ENCODE results near the gene CNOT11.

CNOT11 gene

GRCh38 chr2:101264360-101264939 is 11.8 kb downstream of the CNOT11 start:
- Histone ChIP-seq H3K27me3 (ENCODE audit: control insufficient read depth, insufficient read depth, low read length) (no peaks in the 10 kb centered on the region), H3K79me2 (no peaks in the 10 kb centered on the region), H3K9ac (no peak overlapping the region), H3K4me1 (no peaks in the 10 kb centered on the region), H3K4me2 (ENCODE audit: low read length) (no peak overlapping the region), H2AFZ (no peak overlapping the region), H3K9me3 (ENCODE audit: control insufficient read depth, low read length) (no peaks in the 10 kb centered on the region), H3K36me3 (ENCODE audit: control insufficient read depth, insufficient read depth, low read length) (no peaks in the 10 kb centered on the region), H3K27ac (no peak overlapping the region), H3K4me3 (ENCODE audit: low read depth, low read length) (no peak overlapping the region)
- TF ChIP-seq CTCF (IDR thresholded peaks at IDR 0.05): no peak

- no peak overlapping the region for H3K9ac ChIP-seq
- no peaks in the 10 kb centered on the region for H3K4me1 ChIP-seq
- H2AFZ ChIP-seq: no peak overlapping the region
- TF ChIP-seq CTCF (IDR thresholded peaks at IDR 0.05): no peak
- no peak overlapping the region for H3K4me3 ChIP-seq (ENCODE audit: low read depth, low read length)
- no peak overlapping the region for H3K27ac ChIP-seq
- H3K27me3 ChIP-seq (ENCODE audit: control insufficient read depth, insufficient read depth, low read length): no peaks in the 10 kb centered on the region
- H3K9me3 ChIP-seq (ENCODE audit: control insufficient read depth, low read length): no peaks in the 10 kb centered on the region
- H3K36me3 ChIP-seq (ENCODE audit: control insufficient read depth, insufficient read depth, low read length): no peaks in the 10 kb centered on the region
- no peaks in the 10 kb centered on the region for H3K79me2 ChIP-seq
- no peak overlapping the region for H3K4me2 ChIP-seq (ENCODE audit: low read length)
These were observed 13.3 kb downstream of the CNOT11 start for GRCh38 chr2:101265893-101266499.

GRCh38 chr2:101267671-101268656 is 15.3 kb downstream of the CNOT11 start:
- Histone ChIP-seq H3K9me3 (ENCODE audit: control insufficient read depth, low read length) (no peaks in the 10 kb centered on the region), H3K27ac (no peak overlapping the region)
- TF ChIP-seq CTCF (IDR thresholded peaks at IDR 0.05): no peak

GRCh38 chr2:101270700-101271259 is 18.1 kb downstream of the CNOT11 start:
- Histone ChIP-seq H3K4me1 (no peaks in the 10 kb centered on the region), H3K9ac (no peak overlapping the region), H3K36me3 (ENCODE audit: control insufficient read depth, insufficient read depth, low read length) (no peaks in the 10 kb centered on the region), H3K27me3 (ENCODE audit: control insufficient read depth, insufficient read depth, low read length) (no peaks in the 10 kb centered on the region), H2AFZ (no peak overlapping the region), H3K79me2 (no peaks in the 10 kb centered on the region), H3K9me3 (ENCODE audit: control insufficient read depth, low read length) (no peaks in the 10 kb centered on the region), H3K4me2 (ENCODE audit: low read length) (no peak overlapping the region), H3K27ac (no peak overlapping the region), H3K4me3 (ENCODE audit: low read depth, low read length) (no peak overlapping the region)
- no peak for TF ChIP-seq CTCF (IDR thresholded peaks at IDR 0.05)

More at GRCh38 chr2:101267671-101268656, 15.3 kb downstream of the CNOT11 start:
- H3K4me3 ChIP-seq (ENCODE audit: low read depth, low read length): no peak overlapping the region
- H3K9ac ChIP-seq: no peak overlapping the region
- H3K4me1 ChIP-seq: no peaks in the 10 kb centered on the region
- H3K36me3 ChIP-seq (ENCODE audit: control insufficient read depth, insufficient read depth, low read length): no peaks in the 10 kb centered on the region
- H2AFZ ChIP-seq: no peak overlapping the region
- H3K79me2 ChIP-seq: no peaks in the 10 kb centered on the region
- no peak overlapping the region for H3K4me2 ChIP-seq (ENCODE audit: low read length)
- no peaks in the 10 kb centered on the region for H3K27me3 ChIP-seq (ENCODE audit: control insufficient read depth, insufficient read depth, low read length)

All from parathyroid adenoma (tissue), 2 donors.